HG03045 (cell line): ENCODE data around the gene NDUFA5.
"Not testable (repeated sequence)": the region's sequence is repeated elsewhere in the genome, so short reads cannot be mapped to it uniquely, and the experiment has no call there.

Source experiments
- ATAC-seq: cut with Tn5 transposase; IDR thresholded peaks from one replicate; pipeline ENCODE4 v1.9.1; 2021; ENCODE audit warnings: mild to moderate bottlenecking, moderate library complexity; ENCODE audit not compliant: unreplicated experiment

Gene NDUFA5

GRCh38 chr7:123558289-123558874, 764 bp upstream of the NDUFA5 start:
- ATAC-seq = no peak

DNA sequence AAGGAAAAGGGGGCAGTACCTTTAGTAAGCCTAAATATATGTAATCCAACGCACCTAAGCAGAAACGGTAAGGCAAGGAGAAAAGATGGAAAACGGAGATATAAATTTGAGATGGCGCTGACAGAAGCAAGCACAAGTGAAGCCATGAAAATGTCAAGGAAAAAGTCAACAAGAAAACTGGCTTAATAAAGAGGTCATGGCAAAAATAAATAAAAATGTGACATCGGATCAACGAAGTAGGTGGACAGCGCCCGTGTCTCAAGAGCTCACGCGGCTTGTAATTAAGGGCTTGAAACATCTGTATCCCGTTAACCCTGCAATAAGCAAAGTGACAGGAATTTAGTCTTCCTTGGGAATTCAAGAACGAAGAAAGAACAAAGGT, 611 bp downstream of the NDUFA5 start:
- ATAC-seq = no peak

- ATAC-seq = no peak
These were observed 2.1 kb downstream of the NDUFA5 start for GRCh38 chr7:123555484-123555883.

- ATAC-seq = no peak
These were observed 4.5 kb downstream of the NDUFA5 start for GRCh38 chr7:123553159-123553558.

DNA sequence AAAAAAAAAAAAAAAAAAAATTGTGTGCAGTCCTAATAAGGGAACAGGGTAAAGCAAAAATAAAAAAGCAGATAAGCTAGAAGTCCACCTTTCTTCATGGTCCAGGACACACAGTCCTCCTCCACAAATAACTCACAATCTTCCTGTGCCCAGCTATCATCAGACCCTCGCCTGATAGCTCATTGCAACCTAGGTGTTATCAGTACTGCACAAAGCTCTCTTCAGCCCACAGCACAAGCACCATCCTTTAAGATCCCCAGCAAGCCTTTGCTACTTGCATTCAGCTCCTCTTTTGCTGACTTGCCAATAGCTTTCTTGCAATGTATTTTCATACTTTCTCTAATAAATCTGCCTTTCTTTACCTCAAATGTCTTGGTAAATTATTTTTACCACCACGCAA, 5.0 kb downstream of the NDUFA5 start:
- no peak for ATAC-seq

- ATAC-seq = not testable (repeated sequence)
These were observed 5.5 kb downstream of the NDUFA5 start for GRCh38 chr7:123552134-123552533.

DNA sequence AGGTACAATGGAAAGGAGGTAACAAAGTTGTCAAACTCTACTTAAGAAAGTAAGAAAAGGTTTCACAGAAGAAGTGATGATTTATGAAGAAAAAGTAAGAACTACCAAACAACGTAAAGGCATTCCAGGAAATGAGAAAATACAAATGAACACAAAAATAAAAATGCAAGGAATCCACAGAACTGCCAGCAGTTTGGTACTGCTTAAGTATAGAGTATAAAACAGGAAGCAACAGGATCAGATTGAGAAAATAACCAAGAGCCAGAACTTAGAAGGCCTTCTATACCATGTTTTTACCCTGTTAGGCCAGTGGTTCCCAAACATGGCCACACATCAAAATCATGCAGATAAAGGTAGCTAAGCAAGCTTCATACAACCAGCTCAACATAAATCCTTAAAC, 9.2 kb downstream of the NDUFA5 start:
- ATAC-seq = no peak

GRCh38 chr7:123539871-123540270, 17.7 kb downstream of the NDUFA5 start:
- no peak for ATAC-seq

DNA sequence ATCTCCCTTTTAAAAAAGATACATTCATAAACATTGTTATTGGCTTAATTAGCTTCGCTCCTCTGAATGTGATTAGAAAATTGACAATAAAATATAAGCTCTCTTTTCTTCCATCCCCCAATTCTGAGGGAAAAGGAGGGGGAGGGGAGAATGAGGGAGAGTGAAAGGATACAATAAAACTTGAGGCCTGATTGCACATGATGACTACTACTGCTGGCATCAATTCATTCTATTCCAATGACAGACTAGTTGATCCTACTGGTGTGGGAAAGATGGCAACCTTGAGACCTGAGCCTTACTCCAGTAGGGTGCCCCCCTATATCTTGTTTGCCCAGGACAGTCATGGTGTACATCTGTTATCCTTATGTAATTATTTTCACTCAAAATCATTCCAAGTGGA, 18.7 kb downstream of the NDUFA5 start:
- no peak for ATAC-seq

GRCh38 chr7:123538189-123538714, 19.4 kb downstream of the NDUFA5 start:
- ATAC-seq = no peak

- no peak for ATAC-seq
These were observed 20.5 kb downstream of the NDUFA5 start for GRCh38 chr7:123537026-123537642.

DNA sequence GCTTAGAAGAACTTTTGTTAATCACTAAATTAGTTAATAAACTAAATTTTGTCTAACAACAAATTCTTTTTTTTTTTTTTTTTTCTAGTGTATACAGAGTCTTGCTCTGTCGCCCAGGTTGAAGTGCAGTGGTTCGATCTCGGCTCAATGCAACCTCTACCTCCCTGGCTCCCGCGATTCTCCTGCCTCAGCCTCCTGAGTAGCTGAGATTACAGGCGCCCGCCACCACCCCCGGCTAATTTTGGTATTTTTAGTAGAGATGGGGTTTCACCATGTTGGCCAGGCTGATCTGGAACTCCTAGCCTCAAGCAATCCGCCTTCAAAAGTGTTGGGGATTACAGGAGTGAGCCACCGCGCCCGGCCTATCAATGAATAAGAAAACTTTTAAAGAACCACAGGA, 22.1 kb downstream of the NDUFA5 start:
- no peak for ATAC-seq

GRCh38 chr7:123534383-123535260, 23.0 kb downstream of the NDUFA5 start, which contains the start of gene IQUB:
IQUB (minus strand) TSS chr7:123534595; CDS start chr7:123512340, 22,255 bp downstream.
- ATAC-seq = peak; percentile 84

DNA sequence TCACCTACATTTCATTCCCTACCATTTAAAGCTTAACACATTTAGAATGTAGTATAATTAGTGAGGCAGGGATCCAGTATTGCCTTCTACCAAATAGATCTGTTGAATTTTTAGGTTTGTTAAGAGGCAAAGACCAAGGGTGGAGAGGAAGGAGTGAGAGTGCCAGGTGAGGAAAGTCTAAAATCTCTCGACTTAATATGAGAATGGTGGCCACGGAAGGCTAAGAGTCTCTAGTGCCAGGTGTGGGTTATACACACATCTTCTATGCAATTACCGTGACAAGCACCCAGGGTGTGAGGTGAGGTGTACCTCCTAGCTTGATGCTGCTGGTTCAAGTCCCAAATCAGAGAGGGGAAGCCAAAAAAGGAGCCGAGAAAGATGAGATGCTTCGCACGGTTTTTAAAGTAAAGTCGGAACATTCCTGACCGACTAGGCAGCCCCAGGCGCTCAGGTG, 23.7 kb downstream of the NDUFA5 start:
- ATAC-seq = peak; percentile 11

DNA sequence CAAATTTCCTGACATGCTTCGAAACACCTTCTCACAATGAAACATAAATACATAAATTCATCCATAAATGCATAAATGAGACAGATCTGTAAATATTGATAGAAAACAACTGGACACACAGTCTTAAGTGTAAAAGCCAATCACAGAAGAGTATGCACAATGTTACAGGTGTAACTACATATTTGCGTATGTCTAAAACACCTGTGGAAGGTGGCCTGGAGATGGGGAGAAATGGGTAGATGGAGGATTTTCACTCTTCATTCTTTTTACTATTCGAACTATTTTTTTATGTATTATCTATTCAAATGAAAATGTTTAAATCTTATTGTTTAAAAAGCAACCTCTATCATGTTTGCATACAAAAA, 24.1 kb downstream of the NDUFA5 start:
- ATAC-seq = no peak

DNA sequence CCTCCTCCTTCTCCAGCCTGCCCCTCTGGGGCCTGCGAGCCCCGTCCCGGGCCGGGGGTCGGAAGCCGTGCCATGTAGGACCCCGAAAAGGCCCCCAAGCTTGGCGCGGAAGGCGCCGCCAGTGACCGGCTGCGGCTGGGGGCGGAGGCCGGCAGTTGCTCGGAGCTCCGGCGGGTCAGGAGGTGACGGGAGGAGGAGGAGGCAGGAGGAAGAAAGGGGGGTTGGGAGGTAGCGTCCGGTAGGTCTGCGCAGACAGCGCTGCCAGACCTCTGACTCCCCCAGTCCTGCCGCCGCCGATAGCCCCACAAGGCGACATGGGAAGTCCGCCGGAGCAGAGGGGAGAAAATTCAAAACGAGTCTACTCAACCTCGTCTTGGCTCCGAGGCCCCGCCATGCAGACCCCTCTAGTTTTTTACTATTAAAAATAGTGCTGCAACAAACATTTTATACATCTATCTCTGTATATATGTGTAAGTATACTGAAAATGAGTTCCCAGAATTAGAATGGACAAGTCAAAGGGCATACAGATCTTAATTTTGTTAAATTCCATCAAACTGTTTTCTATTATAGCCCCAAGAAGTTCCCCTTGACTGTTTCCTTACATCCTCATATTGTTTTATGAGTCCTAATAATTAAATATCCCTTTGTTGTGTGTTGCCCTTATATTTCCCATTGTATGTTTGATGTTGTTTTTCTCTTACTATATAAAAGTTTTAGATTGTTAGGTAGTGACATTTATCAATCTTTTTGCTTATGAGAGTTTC, 24.6 kb downstream of the NDUFA5 start:
- not testable (repeated sequence) for ATAC-seq

- not testable (repeated sequence) for ATAC-seq
These were observed 25.3 kb downstream of the NDUFA5 start for GRCh38 chr7:123532343-123532742.

- ATAC-seq = not testable (repeated sequence)
These were observed 27.5 kb downstream of the NDUFA5 start for GRCh38 chr7:123530035-123530591.

DNA sequence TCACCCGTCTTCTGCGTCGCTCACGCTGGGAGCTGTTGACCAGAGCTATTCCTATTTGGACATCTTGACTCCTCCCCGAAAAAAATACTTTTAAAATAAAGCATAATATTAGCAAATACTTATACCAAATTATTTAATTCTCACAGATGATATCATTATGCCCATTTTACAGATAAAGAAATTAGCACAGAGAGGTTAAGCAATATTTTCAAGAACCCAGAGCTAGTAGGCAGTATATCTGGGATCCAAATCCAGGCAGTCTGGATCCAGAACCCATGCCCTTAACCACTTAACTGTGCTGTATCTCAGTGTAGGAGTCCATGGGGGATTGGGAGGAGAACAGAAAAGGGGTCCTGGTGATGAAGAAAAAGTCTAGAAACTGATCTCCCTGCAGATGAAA, 29.4 kb downstream of the NDUFA5 start:
- ATAC-seq = no peak

- not testable (repeated sequence) for ATAC-seq
These were observed 29.8 kb downstream of the NDUFA5 start for GRCh38 chr7:123527712-123528225.
